GM19395 (cell line): ENCODE measurements around the gene UBE3C.
"Not testable (repeated sequence)": the region's sequence is repeated elsewhere in the genome, so short reads cannot be mapped to it uniquely, and the experiment has no call there.

Source experiments
- ATAC-seq: cut with Tn5 transposase; IDR thresholded peaks from one replicate; pipeline ENCODE4 v1.9.1; 2021; ENCODE audit warnings: mild to moderate bottlenecking, moderate library complexity; ENCODE audit not compliant: unreplicated experiment

Gene UBE3C

GRCh38 chr7:157129907-157130460, 8.7 kb upstream of the UBE3C start:
- ATAC-seq, result no peak

DNA sequence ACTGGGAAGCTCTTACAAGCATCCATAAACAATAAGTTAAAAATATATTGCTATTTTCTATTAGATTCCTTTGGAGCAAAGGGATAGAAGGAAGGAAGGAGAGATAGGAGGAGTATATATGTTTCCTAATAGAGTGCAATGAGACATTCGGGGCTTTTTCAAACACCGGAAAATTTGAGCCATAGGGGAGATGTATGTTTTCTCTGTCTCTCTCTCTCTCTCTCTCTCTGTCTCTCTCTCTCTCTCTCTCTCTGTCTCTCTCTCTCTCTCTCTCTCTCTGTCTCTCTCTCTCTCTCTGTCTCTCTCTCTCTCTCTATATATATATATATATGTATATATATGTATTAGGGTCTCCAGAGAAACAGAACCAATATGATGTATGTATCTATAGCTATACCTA, 7.9 kb upstream of the UBE3C start:
- not testable (repeated sequence) for ATAC-seq

DNA sequence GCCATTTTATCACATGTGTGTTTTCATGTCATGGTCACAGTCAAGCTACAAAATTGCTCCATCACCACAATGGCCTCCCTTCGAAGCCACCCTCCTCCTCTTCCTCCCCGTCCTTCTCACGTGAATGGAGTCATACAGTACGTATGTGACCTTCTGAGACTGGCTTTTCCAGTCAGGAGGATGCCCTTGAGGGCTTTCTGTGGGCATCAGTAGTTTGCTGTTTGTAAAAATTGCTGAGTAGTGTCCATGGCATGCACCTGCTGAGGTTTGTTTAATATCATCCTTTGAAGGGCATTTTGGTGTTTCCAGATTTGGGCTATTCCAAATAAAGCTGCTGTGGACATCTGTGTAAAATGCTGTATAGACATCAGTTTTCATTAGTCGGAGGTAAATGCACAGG, 5.9 kb upstream of the UBE3C start:
- ATAC-seq, result no peak

GRCh38 chr7:157133304-157133703, 5.4 kb upstream of the UBE3C start:
- ATAC-seq, result no peak

- ATAC-seq, result no peak
These were observed 2.4 kb upstream of the UBE3C start for GRCh38 chr7:157136372-157136771.

- ATAC-seq, result no peak
These were observed 664 bp upstream of the UBE3C start for GRCh38 chr7:157138101-157138423.

DNA sequence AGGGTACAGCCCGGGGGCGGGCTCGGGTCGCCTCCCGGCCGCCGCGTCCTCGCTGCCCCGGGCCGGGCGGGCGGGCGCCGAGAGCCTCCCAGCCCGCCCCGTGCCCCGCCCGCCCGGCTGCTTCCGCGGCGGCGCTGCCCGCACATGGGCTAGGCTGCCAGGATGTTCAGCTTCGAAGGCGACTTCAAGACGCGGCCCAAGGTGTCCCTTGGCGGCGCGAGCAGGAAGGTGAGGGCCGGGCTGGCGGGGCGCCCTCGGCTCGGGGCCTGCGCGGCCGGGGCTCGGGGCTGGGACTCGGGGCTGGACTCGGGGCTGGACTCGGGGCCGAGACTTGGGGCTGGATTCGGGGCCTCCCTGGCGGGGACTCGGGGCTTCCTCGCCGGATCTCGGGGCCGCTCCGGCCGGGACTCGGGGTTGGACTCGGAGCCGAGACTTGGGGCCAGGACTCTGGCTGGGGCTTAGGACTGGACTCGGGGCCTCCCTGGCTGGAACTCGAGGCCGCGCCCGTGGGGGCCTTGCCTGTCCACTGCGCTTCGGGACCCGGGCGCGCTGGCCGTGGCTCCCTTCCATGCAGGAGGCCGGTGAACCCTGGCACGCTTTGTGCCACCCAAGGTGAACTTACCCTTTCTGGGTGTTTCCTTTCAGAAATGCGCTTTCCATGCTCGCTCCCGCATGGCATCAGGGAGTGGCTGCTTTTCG, 534 bp downstream of the UBE3C start:
- peak; percentile 61 for ATAC-seq

- no peak for ATAC-seq
These were observed 1.2 kb downstream of the UBE3C start for GRCh38 chr7:157139810-157140510.

- ATAC-seq, result no peak
These were observed 1.8 kb downstream of the UBE3C start for GRCh38 chr7:157140511-157140905.

DNA sequence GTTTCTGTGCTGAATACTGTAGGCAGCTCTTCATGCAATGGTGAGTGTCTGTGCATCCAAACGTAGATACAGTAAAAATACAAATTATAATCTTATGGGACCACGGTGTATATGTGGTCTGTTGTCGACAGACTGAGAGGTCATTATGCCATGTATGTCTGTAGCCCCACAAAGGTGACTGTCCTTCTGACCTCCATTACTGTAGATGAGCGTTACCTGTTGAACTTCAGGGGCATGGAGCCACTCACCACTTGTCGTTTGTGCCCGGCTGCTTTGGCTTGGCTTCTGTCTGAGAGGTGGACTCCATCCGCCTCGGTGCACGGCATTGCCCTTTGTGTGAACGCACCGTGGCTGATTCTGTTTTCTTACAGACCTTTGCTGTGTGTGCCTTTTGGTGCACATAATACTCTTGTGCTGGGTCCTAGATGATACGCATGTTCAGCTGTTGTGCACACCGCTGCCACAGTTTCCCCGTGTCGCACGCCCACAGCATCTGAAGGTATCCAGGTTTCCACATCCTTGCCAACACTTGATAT, 2.9 kb downstream of the UBE3C start:
- ATAC-seq, result no peak

DNA sequence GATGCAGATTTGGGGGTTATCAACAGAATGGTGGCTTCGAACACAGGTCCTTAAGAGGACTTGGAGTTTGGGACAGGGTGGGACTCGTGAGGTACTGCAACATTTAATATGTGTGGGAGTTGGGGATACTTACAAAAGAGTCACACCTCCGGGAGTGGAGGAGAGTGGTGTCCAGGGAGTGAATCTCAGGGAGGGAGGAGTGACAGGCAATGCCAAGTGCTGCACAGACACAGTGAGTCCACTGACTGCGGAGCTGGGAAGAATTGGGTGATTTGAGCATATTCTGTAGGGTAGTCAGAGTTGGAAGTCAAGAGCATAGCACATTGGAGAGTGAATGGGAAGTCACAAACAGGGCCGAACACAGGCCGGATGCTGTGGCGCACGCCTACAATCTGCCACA, 5.1 kb downstream of the UBE3C start:
- no peak for ATAC-seq

DNA sequence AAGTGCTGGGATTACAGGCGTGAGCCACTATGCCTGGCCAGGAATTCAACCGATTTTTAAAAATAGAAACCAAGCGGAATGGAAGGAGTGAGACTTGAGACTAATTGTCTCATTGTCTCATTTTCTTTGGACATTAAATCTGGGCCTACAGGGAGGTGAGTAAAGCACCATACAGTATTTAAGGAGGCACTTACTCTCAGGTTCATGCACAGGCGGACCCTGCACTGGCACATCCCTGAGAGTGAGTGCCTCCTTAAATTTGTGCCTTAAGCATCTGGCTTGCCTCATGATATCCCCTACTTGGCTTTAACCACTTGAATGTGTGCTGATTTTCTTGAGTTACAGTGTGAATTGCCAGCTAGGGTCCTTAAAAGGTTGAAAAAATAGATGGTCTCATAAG, 10.6 kb downstream of the UBE3C start:
- ATAC-seq, result no peak

- ATAC-seq, result no peak
These were observed 12.2 kb downstream of the UBE3C start for GRCh38 chr7:157150882-157151281.

DNA sequence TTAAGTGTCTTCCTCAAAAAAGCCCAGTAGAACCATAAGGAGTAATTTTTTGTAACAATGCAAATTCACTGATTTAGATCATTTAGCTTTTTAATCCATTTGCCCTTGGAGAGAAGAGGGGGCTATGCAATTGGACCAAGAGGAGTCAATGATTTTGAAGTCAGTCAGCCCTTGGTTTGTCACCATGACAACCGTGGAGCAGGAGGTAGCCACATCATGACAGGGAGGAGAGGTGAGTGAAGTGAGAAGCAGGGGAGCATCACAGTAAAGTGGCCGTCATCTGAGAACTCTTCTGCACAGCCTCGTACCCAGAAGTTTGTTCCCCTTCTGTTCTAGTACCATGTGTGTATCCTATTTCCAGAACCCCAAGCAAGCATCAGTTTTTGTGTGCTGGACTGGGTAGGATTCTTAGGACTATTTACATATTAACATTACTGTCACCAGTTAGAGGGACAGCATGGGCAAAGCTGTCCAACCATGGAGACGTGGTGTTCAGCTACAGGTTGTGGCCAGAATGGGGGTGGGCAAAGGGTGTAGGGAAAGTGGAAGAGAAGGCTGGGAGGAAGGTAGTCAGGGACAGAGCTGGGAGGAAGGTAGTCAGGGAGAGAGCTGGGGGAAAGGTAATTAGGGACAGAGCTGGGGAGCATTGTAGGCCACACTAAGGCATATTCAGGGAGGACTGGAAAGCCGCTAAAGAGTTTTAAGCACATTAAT, 13.1 kb downstream of the UBE3C start:
- ATAC-seq, result no peak

- ATAC-seq, result no peak
These were observed 13.7 kb downstream of the UBE3C start for GRCh38 chr7:157152391-157152937.

GRCh38 chr7:157153260-157153659, 14.5 kb downstream of the UBE3C start:
- ATAC-seq, result no peak

DNA sequence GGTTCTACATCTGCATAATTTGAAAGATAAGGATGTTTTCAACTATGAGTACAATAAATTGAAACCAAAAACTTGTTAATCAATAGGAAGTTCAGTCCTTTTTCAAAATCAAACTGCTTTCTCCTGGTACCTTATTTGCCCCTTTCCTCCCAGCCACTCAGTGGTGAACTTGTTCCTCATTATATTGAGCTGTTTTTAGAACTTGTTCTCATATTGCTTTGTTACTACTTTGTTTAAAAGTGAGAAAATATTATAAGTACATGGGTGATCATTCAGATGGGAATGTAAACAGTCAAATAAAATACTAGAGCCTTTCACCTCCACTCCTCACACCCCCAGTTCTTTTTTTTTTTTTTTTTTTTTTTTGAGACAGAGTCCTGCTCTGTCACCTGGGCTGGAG, 17.2 kb downstream of the UBE3C start:
- no peak for ATAC-seq

DNA sequence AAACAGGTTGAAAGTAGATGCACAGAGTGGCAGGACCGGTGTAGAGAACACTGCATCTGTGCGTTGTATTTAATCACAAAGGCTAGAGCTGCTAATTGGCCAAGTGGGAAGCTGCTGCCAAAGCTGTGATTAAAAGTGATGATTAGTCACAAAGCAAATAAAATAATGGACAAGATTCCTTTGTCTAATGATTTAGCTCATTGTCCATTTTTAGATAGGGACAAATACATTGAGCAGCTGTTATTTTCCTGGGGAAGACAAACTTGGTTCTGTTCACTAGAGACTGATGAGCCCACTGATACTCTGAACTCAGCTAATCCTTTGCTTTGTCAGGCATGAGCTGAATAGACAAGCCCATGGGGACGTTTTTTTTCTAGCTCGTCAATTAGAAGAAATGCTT, 19.7 kb downstream of the UBE3C start:
- ATAC-seq, result no peak

GRCh38 chr7:157159537-157159936, 20.8 kb downstream of the UBE3C start:
- ATAC-seq, result not testable (repeated sequence)

GRCh38 chr7:157160433-157160832, 21.7 kb downstream of the UBE3C start:
- ATAC-seq, result no peak

GRCh38 chr7:157165987-157166386, 27.3 kb downstream of the UBE3C start:
- no peak for ATAC-seq
